GM21526 (cell line): Measurements from ENCODE around the gene BIVM.

Source experiments
- ATAC-seq: cut with Tn5 transposase; IDR thresholded peaks from one replicate; pipeline ENCODE4 v1.9.1; 2021; ENCODE audit warnings: moderate library complexity; ENCODE audit not compliant: unreplicated experiment, low FRiP score

The BIVM gene

DNA sequence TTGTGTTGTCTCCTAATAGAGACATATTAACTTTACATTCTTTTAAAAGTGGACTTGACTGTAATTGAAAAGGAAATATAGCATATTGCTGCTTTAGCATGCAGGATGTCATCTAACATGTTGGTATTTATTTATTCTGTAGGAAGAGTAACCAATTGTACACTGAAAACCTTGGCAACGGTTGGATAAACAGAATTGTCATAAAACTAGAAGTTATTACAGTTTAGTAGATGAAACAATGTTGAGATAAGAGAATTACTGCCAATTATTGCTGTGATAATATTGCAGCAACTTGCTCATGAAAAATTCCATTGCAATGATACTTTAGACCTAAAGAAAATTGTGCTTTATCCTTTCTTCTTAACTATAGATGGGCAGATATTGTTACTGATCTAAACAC is 39.4 kb downstream of the BIVM start:
- no peak for ATAC-seq

DNA sequence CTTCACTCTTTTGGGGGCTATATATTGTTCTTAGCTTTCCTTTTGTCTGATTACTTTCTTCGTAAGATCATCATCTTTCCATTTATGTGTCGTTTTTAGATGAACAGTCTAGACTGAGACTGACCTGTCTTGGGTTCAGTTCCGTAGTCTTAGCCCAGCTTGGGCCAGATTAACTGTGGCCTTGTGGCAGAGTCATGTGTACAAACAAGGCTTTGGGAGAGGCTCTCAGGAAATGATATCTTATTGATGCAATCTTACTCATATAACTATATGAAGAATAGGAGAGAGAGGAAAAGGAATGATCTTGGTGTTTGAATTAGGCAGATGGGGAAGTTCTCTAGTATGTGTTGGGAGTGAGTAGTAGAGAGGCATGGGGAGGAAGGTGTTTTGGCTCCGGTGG is 40.1 kb downstream of the BIVM start:
- no peak for ATAC-seq

DNA sequence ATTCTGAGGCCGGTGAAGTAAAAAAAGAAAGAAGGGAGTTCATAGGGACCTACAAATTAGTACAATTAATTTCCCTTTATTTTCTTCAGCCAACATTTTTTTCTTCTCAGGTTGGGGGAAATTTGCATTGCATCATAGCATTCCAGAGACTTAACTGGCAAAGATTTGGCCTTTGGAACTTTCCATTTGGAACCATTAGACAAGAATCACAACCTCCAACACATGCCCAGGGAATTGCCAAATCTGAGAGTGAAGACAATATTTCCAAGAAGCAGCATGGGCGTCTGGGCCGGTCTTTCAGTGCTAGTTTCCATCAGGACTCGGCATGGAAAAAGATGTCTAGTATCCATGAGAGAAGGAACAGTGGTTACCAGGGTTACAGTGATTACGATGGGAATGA is 40.5 kb downstream of the BIVM start:
- ATAC-seq = no peak

DNA sequence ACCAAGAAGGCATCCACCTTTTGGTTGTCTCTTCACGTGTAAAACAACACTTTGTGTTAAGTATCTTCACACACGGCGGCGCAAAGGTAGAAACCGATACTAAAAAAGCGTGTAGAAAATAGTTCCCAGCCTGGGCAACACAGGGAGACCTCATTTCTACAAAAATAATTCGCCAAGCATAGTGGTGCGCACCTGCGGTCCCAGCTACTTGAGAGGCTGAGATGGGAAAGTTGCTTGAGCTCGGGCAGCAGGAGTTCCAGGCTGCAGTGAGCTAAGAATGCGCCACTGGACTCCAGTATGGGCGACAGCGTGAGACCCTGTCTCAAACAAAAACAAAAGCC is 46.3 kb downstream of the BIVM start:
- ATAC-seq = peak; percentile 25

DNA sequence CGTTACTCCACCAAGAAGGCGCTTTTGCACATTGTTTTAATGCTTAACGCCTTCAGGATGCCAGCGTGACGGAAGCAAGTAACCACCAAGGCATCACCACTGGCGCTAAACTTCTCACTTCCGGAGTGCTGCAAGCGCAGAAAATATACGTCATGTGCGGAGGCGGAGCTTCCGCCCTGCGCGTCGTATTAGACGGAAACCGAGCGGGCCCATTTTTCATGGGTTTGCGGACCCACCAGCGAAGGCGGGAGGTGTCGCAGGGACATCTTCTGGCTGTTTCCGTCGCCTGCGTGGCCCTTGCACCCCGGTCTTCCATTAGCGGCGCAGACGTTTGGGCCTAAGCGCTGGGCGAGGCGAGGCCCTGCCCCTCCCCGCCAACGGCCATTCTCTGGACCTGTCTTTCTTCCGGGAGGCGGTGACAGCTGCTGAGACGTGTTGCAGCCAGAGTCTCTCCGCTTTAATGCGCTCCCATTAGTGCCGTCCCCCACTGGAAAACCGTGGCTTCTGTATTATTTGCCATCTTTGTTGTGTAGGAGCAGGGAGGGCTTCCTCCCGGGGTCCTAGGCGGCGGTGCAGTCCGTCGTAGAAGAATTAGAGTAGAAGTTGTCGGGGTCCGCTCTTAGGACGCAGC is 46.8 kb downstream of the BIVM start, which contains the start of gene ERCC5:
Gene ERCC5 (plus strand): TSS at position 403 of the 631 bp plus-strand sequence. CDS start 235 bp downstream, outside the sequence.
- peak; percentile 84 for ATAC-seq

DNA sequence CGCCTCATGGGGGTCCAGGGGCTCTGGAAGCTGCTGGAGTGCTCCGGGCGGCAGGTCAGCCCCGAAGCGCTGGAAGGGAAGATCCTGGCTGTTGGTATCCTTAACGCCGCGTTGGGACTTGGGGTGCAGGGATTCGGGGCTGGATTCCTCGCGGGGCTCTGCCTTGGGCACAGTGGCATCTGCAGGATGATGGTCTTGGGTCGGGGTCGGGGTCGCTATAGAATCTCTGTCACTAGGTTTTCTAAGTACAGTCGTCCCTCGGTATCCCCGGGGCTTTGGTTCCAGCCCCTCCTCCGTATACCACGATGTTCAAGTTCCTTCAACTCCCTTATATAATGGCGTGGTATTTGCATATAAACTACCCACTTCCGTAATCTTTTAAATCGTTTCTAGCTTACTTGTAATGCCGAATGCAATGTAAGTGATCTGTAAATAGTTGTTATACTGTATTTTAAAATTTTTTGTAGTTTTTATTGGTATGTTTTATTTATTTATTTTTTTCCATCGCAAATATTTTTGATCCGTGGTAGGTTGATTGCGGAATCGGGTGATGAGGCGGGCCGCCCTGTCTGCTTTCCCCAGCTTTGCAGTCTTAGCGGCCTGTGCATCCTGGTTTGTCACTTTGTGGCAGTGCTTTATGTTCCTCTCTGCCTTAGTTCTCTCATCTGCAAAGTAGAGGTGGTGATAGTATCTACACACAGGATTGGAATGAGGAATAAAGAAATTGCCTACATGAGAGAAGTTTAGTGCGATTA is 47.5 kb downstream of the BIVM start:
- peak; percentile 44 for ATAC-seq

DNA sequence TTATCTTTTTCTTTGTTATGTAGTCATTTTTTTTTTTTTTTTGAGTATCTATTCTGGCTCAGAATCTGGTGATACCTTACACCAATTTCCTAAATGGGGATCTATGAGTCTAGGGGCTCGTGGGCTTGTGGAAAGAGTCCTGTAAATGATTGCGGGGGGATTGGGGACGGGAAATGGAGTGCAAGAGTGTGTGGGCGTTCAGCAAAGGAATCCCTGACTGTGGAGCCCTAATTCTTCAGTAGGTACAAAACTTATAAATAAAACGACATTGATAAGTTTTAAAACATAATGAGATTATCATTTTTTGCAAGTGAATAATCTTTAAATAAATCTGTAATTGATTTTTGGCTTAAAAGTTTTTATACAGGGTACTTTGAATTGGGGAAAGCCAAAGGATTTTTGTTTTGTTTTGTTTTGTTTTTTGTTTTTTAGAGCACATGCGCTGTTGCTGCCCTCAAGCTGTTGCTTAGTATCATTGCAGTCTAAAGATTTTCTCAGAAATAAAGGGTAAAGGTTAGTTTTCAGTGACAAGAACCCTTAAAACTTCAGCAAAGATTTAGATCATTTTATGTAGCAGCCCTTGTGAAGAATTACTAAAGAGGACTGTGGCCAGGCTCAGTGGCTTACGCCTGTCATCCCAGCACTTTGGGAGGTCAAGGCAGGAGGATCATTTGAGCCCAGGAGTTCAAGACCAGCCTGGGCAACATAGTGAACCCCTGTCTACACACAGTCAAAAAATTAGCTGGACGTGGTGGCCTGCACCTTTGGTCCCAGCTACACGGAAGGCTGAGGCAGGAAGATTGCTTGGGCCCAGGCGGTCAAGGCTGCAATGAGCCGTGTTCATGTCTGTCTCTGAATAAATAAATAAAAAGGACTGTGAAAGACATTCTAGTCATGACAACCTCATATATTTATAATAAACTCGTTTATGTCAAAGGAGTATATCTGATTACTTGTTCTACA is 48.6 kb downstream of the BIVM start:
- peak; percentile 17 for ATAC-seq

DNA sequence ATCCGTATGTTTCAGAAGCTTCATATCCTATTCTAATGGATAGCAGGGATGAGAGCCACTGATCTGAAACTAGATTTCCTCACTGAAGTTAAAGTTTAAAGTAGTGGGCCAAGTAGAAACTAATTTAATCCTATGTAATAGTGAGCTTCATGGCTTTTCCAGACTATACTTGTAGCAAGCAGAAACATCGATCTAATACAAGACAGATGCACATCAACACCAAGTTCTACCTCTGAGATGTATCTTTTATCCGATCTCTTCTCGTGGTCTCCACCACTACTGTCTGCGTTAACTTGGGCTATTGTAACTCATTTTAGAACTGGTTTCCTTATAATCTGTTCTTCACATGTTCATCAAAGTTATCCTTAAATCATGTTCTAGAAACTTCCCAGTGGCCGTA is 50.0 kb downstream of the BIVM start:
- ATAC-seq = no peak

DNA sequence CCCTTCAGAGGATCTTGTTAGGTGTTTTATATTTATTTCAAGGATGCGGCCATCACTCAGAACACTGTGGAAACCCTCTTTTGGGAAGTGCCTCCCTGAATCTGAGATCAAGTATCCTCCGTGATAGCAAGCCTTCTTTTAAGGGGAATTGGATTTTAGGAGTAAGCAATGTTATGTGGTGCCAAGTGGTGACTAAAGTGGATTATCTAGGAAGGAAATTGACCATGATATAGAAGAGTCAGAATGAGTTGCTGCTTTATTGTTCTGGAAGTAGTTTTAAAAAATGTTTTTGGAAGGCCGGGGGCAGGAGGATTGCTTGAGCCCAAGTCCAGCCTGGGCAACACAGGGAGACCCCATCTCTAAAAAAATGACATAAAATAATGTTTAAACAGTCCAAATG is 53.6 kb downstream of the BIVM start:
- ATAC-seq = no peak

DNA sequence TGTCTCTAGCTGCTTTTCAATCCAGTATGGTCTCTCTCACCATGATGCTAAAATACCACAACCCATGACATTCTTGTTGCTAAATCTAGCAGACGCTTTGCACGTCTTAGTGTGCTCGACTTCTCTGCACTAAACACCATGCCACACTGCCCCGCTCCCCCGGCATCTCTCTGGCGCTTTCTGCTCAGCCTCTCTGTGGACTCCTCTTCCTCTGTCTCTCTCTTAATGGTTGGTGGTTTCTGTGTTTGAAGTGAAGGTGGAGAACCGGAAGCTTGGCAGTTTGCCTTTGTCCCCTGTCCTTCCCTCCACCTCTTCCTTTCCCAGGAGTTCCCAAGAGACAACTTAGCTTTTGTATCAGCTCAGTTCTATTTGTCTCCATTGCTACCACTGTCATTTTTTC is 55.8 kb downstream of the BIVM start:
- no peak for ATAC-seq

DNA sequence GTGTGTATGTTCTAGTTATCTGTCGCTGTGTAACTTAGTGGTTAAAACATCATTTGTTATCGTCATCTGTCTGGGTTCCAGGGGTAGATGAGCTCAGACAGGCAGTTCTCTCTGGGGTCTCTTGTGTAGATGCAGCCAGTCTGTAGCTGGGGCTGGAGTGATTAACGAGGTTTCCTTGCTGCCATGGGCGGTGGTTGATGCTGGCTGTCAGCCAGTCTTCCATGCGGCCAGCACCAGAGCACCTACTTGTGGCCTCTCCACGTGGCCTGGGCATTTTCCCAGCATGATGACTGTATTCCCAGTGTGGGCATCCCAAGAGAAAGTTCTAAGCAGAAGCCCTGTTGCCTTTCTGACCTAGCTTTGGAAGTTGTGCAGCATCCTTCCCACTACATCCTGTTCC is 57.6 kb downstream of the BIVM start:
- no peak for ATAC-seq

DNA sequence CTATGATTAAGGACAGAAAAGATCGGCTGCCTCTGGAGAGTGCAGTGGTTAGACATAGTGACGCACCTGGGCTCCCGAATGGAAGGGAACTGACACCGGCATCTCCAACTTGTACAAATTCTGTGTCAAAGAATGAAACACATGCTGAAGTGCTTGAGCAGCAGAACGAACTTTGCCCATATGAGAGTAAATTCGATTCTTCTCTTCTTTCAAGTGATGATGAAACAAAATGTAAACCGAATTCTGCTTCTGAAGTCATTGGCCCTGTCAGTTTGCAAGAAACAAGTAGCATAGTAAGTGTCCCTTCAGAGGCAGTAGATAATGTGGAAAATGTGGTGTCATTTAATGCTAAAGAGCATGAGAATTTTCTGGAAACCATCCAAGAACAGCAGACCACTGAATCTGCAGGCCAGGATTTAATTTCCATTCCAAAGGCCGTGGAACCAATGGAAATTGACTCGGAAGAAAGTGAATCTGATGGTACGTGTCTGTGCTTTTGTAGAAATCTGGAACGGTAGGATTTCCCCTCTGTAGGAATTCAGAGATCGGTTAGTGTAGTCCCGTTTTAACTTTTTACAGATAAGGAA is 63.8 kb downstream of the BIVM start:
- ATAC-seq = no peak

DNA sequence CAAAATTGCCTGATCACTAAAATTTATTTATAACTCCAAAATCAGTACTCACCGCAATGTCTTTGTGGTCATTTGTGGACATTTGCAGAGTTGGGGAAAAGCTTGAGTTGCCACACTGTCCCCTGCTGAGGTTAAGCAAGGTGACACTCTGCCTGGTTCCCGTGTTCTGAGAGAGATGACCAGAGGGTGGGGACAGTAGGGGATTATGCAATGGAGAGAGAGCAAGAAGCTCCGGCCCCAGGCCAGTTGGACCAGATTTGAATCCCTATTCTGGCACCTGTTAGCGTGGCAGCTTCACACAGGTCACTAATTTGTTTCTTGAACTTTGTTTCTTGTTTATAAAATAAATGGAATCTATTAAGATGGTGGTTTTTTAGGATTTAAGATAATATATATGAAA is 64.7 kb downstream of the BIVM start:
- no peak for ATAC-seq

DNA sequence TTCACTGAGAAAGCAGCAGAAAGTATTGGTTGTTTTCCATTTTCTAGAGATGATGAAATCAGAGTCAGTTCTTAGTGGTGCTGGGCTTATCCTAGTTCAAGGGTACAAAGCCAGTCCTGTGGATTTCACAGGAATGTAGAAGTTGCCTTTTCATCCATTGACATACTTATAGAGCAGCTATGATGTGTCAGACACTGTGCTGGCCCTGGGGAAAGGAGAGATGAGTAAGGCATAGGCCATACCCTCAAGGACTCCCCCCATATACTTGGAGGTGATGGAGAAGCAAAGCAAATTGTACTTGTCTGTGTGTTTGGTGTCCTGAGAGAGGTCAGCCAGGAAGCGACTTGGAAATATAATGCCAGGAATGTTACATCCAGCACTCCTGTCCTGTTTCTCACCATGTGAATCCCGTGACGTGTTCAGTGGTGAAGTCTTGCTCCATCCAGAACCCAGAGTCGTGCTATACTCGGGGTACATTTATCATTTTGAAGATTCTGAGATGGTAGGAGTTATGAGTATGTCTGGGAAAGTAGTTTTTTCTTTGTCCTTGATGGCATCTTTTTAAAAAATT is 69.5 kb downstream of the BIVM start:
- ATAC-seq = no peak

DNA sequence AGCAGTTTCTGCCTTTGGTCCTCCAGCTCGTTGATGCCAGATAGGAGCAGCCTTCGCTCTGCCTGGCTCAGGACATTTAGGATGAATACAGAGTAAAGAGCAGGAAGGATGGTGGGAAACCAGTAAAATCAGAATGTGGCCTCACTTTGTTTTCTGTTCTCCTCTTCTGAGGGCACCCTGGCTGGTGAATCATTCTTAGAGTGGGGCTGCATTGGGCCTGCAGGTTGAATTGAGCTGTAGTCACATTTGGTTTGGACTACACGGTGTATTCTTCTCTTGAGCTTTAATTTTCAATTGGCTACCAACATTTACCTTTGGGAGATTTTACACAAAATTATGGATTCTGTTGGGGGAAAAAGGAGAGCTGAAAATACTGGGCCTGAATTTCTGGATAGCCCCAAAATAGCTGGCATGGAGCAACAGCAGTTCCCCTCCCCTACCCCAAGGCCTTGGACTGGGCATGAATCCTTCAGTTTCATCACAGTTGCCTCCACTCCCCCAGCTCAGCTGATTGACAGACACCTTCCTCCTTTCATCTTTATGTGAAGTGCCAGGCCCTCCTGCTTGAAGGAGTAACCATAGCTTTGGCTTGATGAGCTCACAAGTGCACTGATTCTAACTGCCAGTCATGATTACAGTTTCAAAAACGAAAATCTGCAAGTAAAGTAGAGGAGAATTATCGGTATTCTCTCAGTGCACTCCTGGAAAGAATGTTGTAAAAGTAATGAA is 71.2 kb downstream of the BIVM start:
- ATAC-seq = peak; percentile 23

DNA sequence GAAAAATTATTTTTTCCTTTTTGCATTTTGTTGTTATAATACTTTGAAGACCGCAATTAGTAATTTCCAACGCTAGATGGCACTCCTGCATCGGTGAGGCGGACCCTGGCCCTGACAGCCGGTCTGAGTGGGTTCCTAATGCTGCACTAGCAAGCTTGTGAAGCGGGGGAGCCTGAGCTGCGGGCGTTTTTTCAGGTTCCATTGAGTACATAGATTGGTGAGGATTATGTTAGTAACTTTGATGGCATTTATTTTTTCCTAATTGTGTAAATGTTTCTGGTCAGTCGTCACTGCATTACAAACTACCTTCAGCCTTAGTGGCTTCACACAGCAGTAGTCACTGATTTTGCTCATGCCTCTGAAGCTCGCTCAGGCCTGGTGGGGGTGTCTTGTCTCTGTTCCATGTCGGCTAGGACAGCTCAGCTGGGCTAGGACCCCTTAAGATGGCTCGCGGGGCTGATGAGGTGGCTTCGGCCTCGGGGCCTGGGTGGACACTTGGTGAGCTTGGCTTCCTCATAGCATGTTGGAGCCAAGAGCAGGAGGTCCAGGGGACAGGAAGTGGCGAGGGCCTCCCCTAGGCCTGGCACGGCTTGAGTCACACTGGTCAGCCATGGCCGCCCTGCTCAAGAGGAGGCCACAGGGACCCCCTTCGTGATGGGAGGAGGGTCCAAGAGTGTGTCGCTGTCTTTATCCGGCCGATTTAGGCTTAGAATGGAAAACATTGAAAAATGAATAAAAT is 71.9 kb downstream of the BIVM start:
- peak; percentile 78 for ATAC-seq

DNA sequence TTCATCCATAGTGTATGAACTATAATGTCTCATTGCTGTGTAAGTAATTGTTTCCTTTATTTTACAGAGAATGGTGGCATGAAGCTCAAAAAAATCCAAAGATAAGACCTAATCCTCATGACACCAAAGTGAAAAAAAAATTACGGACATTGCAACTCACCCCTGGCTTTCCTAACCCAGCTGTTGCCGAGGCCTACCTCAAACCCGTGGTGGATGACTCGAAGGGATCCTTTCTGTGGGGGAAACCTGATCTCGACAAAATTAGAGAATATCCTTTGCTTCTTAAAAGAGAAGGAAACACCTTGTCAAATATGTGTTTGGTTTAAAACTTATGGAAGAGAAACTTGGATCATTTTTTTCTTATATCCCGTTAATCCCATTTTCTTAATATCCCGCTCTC is 73.2 kb downstream of the BIVM start:
- no peak for ATAC-seq

DNA sequence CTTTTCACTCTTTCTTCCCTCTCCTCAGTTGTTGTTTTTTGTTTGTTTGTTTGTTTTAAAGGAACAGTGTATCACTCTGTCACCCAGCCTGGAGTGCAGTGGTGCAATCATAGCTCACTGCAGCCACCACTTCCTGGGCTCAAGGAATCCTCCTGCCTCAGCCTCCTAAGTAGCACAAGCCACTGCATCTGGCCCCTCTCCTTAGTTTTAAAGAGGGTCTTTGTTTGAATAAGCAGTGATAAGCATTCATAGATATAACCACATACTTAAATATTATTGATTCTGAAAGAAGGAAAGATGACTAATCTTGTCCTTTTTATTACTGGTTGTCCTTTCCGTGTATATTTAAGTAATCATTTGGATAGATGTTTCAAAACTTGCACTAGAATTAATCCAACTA is 73.6 kb downstream of the BIVM start:
- no peak for ATAC-seq

DNA sequence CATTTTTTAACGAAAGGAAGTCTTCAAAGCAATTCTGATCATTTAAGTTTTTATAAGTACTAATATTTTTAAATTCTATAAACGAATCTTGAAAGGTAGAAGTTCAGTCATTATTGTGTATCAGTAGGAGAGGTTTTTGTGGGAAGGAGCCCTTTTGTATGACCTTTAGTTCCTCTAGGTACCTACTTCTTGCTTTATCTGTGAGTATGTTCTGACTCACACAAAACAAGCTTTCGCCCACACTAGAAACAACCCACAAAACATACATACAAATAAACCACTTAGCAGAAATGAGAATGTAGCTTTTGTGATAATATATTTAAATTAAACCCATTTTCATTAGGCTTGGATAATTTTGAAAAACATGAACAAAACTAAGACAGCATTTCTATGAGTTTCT is 74.7 kb downstream of the BIVM start:
- ATAC-seq = peak; percentile 56
